ENCODE measurements around the gene TTLL8.

The TTLL8 gene

DNA sequence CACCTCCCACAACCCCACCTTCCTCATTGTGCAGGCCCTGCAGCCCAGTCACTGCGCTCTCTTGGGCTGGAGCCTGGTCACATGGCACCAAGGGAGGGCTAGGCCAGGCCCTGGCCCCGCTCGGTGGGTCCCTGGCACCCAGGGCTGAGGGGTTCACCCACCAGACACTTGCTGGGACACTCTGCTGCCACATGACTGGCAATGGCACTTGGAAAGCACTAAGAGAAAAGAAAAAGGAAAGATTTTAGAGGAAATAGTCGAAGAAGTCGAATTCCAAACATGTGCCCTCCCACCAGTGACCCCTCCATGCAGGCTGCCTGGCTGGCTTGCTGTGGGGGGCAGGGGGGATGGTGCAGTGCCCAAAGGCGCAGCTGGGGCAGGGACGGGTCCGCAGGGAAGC is 12.3 kb upstream of the TTLL8 start:
- H3K4me3 ChIP-seq (ENCODE audit: low read depth, low read length), result no peak overlapping the region
- TF ChIP-seq, protein P1, sequence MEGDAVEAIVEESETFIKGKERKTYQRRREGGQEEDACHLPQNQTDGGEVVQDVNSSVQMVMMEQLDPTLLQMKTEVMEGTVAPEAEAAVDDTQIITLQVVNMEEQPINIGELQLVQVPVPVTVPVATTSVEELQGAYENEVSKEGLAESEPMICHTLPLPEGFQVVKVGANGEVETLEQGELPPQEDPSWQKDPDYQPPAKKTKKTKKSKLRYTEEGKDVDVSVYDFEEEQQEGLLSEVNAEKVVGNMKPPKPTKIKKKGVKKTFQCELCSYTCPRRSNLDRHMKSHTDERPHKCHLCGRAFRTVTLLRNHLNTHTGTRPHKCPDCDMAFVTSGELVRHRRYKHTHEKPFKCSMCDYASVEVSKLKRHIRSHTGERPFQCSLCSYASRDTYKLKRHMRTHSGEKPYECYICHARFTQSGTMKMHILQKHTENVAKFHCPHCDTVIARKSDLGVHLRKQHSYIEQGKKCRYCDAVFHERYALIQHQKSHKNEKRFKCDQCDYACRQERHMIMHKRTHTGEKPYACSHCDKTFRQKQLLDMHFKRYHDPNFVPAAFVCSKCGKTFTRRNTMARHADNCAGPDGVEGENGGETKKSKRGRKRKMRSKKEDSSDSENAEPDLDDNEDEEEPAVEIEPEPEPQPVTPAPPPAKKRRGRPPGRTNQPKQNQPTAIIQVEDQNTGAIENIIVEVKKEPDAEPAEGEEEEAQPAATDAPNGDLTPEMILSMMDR (IDR thresholded peaks at IDR 0.05; ENCODE audit: low read depth, low read length, missing control alignments), result no peak
- no peak for DNase-seq (ENCODE audit: low read depth)

DNA sequence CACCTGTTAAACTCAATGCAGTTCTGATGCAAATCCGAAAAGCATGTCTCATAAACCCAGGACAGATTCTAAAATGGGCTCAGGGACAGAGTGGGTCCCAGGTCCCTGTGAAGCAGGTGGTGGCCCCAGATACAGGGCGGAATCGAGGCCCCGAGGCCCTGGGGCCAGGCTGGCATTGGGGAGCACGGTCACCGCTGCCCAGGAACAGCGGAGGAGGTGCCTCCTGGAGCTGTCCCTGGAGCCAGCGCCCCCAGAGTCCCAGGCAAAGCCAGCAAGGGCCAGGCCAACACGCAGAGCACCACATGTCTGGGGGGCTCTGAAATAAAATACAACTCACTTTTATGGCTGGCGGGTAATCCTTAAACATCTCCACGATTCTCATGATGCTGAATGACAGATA is 10.0 kb upstream of the TTLL8 start:
- TF ChIP-seq, protein P1 (IDR thresholded peaks at IDR 0.05; ENCODE audit: low read depth, low read length, missing control alignments), result no peak
- no peak overlapping the region for H3K4me3 ChIP-seq (ENCODE audit: low read depth, low read length)
- DNase-seq (ENCODE audit: low read depth), result no peak

DNA sequence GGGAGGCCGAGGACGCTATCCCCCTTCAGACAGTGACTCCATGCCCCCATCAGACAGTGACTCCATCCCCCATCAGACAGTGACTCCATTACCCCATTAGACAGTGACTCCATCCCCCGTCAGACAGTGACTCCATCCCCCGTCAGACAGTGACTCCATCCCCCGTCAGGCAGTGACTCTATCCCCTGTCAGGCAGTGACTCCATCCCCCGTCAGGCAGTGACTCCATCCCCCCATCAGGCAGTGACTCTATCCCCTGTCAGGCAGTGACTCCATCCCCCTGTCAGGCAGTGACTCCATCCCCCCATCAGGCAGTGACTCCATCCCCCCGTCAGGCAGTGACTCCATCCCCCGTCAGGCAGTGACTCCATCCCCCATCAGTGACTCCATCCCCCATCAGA is 9.1 kb upstream of the TTLL8 start:
- DNase-seq (ENCODE audit: low read depth), result no peak
- TF ChIP-seq, protein P1 (IDR thresholded peaks at IDR 0.05; ENCODE audit: low read depth, low read length, missing control alignments), result no peak
- H3K4me3 ChIP-seq (ENCODE audit: low read depth, low read length), result no peak overlapping the region

- H3K4me3 ChIP-seq (ENCODE audit: low read depth, low read length), result no peak overlapping the region
- DNase-seq (ENCODE audit: low read depth), result no peak
- TF ChIP-seq, protein P1 (IDR thresholded peaks at IDR 0.05; ENCODE audit: low read depth, low read length, missing control alignments), result no peak
These were observed 6.4 kb upstream of the TTLL8 start for GRCh38 chr22:50064453-50064852.

- no peak for DNase-seq (ENCODE audit: low read depth)
- TF ChIP-seq, protein P1 (IDR thresholded peaks at IDR 0.05; ENCODE audit: low read depth, low read length, missing control alignments), result no peak
- H3K4me3 ChIP-seq (ENCODE audit: low read depth, low read length), result no peak overlapping the region
These were observed 5.7 kb upstream of the TTLL8 start for GRCh38 chr22:50063589-50064393.

- TF ChIP-seq, protein P1 (IDR thresholded peaks at IDR 0.05; ENCODE audit: low read depth, low read length, missing control alignments), result no peak
- DNase-seq (ENCODE audit: low read depth), result no peak
- H3K4me3 ChIP-seq (ENCODE audit: low read depth, low read length), result no peak overlapping the region
These were observed 4.5 kb upstream of the TTLL8 start for GRCh38 chr22:50062509-50063135.
